Chondrocyte (in vitro differentiated cells): Measurements from ENCODE around the gene CELF2. TPM values are rescaled to one million over a fixed set of nuclear protein-coding genes. Genes with fewer than 3 reads are reported as not detected.

Experiments
- DNase-seq: peaks from one replicate; pipeline ENCODE4 v3.0.0; 2021; ENCODE audit warnings: mixed read lengths, low spot score
- H3K27ac Mint-ChIP-seq: one replicate; pipeline ENCODE4 v1.8.0; 2021; ENCODE audit warnings: mild to moderate bottlenecking, moderate library complexity, mixed read lengths; ENCODE audit not compliant: unreplicated experiment
- H3K27me3 Mint-ChIP-seq: 2 replicates; pipeline ENCODE4 v1.8.0; 2021; ENCODE audit warnings: low read depth, mixed read lengths
- H3K36me3 Mint-ChIP-seq: 2 replicates; pipeline ENCODE4 v1.8.0; 2021; ENCODE audit warnings: low read depth, mixed read lengths
- H3K4me1 Mint-ChIP-seq: 2 replicates; pipeline ENCODE4 v1.8.0; 2021; ENCODE audit warnings: low read depth, mild to moderate bottlenecking, mixed read lengths
- H3K4me3 Mint-ChIP-seq: one replicate; pipeline ENCODE4 v1.8.0; 2021; ENCODE audit warnings: mild to moderate bottlenecking, moderate library complexity, mixed read lengths; ENCODE audit not compliant: unreplicated experiment
- H3K9me3 Mint-ChIP-seq: 2 replicates; pipeline ENCODE4 v1.8.0; 2021; ENCODE audit warnings: low read depth, mixed read lengths
- CTCF ChIP-seq: fragments of 200-600 bp; sonication (generic); IDR thresholded peaks from 2 replicates; pipeline ENCODE4 v1.5.0; 2021; ENCODE audit warnings: antibody characterized with exemption, mild to moderate bottlenecking, moderate library complexity
- total RNA-seq: library from RNA; stranded (reverse); gene quantifications from 3 replicates; pipeline ENCODE4 v1.2.1, GENCODE V29; 2021

CELF2 gene
- total RNA-seq, 1 donor from 2014 or later, result 44.3 TPM

- no peak for DNase-seq
- H3K9me3 Mint-ChIP-seq, result no peaks in the 10 kb centered on the region
- H3K27ac Mint-ChIP-seq, result no peak overlapping the region
- peaks cover 4% of the 10 kb centered on the region for H3K4me1 Mint-ChIP-seq
- no peak for TF ChIP-seq CTCF
- H3K4me3 Mint-ChIP-seq, result no peak overlapping the region
- H3K36me3 Mint-ChIP-seq, result no peaks in the 10 kb centered on the region
- H3K27me3 Mint-ChIP-seq, result peaks cover 2% of the 10 kb centered on the region
Observed at GRCh38 chr10:11003679-11004078, 14.0 kb upstream of the CELF2 start.

- no peak overlapping the region for H3K4me3 Mint-ChIP-seq
- H3K36me3 Mint-ChIP-seq, result no peaks in the 10 kb centered on the region
- DNase-seq, result no peak
- no peak overlapping the region for H3K27ac Mint-ChIP-seq
- H3K9me3 Mint-ChIP-seq, result no peaks in the 10 kb centered on the region
- peaks cover 2% of the 10 kb centered on the region for H3K27me3 Mint-ChIP-seq
- peaks cover 4% of the 10 kb centered on the region for H3K4me1 Mint-ChIP-seq
- no peak for TF ChIP-seq CTCF
Observed at GRCh38 chr10:11004144-11005077, 13.3 kb upstream of the CELF2 start.

GRCh38 chr10:11005725-11006427 lies 11.8 kb upstream of the CELF2 start:
- Mint-ChIP-seq H3K4me3 (peak overlapping the region; percentile 23), H3K36me3 (no peaks in the 10 kb centered on the region), H3K27me3 (peaks cover 2% of the 10 kb centered on the region), H3K4me1 (peaks cover 4% of the 10 kb centered on the region), H3K9me3 (no peaks in the 10 kb centered on the region), H3K27ac (no peak overlapping the region)
- no peak for DNase-seq
- TF ChIP-seq CTCF, result no peak

GRCh38 chr10:11006428-11006825 lies 11.2 kb upstream of the CELF2 start:
- Mint-ChIP-seq H3K27me3 (peaks cover 2% of the 10 kb centered on the region), H3K4me3 (no peak overlapping the region), H3K27ac (no peak overlapping the region), H3K9me3 (no peaks in the 10 kb centered on the region), H3K4me1 (peaks cover 4% of the 10 kb centered on the region), H3K36me3 (no peaks in the 10 kb centered on the region)
- no peak for TF ChIP-seq CTCF
- no peak for DNase-seq

GRCh38 chr10:11007476-11008020 lies 10.1 kb upstream of the CELF2 start:
- DNase-seq, result no peak
- TF ChIP-seq CTCF, result no peak
- Mint-ChIP-seq H3K4me3 (no peak overlapping the region), H3K9me3 (no peaks in the 10 kb centered on the region), H3K4me1 (peaks cover 4% of the 10 kb centered on the region), H3K27me3 (peaks cover 2% of the 10 kb centered on the region), H3K36me3 (no peaks in the 10 kb centered on the region), H3K27ac (no peak overlapping the region)
